Thyroid gland (tissue), 4 donors: ENCODE measurements around the gene IFITM10.

ENCODE experiments used
- CTCF ChIP-seq, 6 experiments: fragments of 200-600 bp in 3 of 6; fragments of 450-650 bp in 3 of 6; sonication (generic) in 3 of 6; IDR thresholded peaks; one replicate each; pipeline ENCODE4 v1.5.1; 2016 to 2019; ENCODE audit warnings: antibody characterized with exemption in 6 of 6, mild to moderate bottlenecking in 2 of 6, inconsistent platforms in 1 of 6, moderate library complexity in 1 of 6
- POLR2A ChIP-seq, 2 donors: fragments of 450-650 bp; IDR thresholded peaks; one replicate each; pipeline ENCODE4 v1.6.1; 2017; ENCODE audit warnings: antibody characterized with exemption in 2 of 2, mild to moderate bottlenecking in 2 of 2, moderate library complexity in 1 of 2

GRCh38 chr11:1729692-1730011 lies 20.7 kb downstream of the IFITM10 start:
- TF ChIP-seq CTCF (IDR thresholded peaks at IDR 0.05) = no peak
- TF ChIP-seq POLR2A (IDR thresholded peaks at IDR 0.05) = no peak
